Fibroblast of lung (primary cell): Measurements from ENCODE around the gene CHMP4A.

Experiments used
- EZH2 ChIP-seq: IDR thresholded peaks from 2 replicates; pipeline ENCODE4 v1.5.1; 2012; ENCODE audit warnings: low read length, control low read depth, mild to moderate bottlenecking; ENCODE audit errors: missing control alignments
- TF ChIP-seq, protein P1 (sequence below), 2 donors: IDR thresholded peaks in 1 of 2; conservative IDR thresholded peaks in 1 of 2; 1 replicate in 1 of 2; 2 replicates in 1 of 2; pipeline ENCODE4 v1.5.1; 2011 to 2012; ENCODE audit warnings: low read length in 2 of 2, control low read depth in 1 of 2, inconsistent platforms in 1 of 2, low read depth in 1 of 2, mild to moderate bottlenecking in 1 of 2

DNA sequence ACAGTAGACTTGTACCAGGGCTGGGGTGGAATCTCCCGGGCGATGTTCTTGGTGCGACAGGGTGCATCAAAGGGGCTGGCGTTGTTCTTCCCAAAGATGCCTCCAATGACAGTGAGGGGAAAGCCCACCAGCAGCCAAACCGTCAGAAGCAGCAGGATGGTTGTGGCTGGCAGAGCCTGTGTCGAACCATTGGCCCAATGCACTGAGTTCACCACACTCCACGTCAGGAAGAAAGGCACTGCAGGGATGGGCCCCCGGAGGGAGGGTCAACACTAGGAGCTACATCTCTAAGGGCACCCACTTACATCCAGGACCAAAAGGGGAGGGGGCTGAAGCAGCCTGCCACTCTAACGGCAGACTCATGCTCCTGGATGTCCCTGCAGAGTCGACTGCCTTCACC, 22.9 kb downstream of the CHMP4A start:
- TF ChIP-seq, protein P1, sequence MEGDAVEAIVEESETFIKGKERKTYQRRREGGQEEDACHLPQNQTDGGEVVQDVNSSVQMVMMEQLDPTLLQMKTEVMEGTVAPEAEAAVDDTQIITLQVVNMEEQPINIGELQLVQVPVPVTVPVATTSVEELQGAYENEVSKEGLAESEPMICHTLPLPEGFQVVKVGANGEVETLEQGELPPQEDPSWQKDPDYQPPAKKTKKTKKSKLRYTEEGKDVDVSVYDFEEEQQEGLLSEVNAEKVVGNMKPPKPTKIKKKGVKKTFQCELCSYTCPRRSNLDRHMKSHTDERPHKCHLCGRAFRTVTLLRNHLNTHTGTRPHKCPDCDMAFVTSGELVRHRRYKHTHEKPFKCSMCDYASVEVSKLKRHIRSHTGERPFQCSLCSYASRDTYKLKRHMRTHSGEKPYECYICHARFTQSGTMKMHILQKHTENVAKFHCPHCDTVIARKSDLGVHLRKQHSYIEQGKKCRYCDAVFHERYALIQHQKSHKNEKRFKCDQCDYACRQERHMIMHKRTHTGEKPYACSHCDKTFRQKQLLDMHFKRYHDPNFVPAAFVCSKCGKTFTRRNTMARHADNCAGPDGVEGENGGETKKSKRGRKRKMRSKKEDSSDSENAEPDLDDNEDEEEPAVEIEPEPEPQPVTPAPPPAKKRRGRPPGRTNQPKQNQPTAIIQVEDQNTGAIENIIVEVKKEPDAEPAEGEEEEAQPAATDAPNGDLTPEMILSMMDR (conservative IDR thresholded peaks at IDR 0.05 in 1 of 2, IDR thresholded peaks at IDR 0.05 in 1 of 2; ENCODE audit: low read depth in 1 of 2, low read length in 2 of 2), result no peak
- TF ChIP-seq EZH2, result no peak
